HG02970 (cell line): ENCODE results near the gene SLC30A1.
"Not testable (repeated sequence)": the region's sequence is repeated elsewhere in the genome, so short reads cannot be mapped to it uniquely, and the experiment has no call there.

Experiments
- ATAC-seq: cut with Tn5 transposase; IDR thresholded peaks from one replicate; pipeline ENCODE4 v1.9.1; 2021; ENCODE audit warnings: mild to moderate bottlenecking, moderate library complexity, moderate number of reproducible peaks; ENCODE audit not compliant: unreplicated experiment, low FRiP score

Gene SLC30A1

GRCh38 chr1:211588711-211589110 lies 9.8 kb upstream of the SLC30A1 start:
- ATAC-seq, result no peak

- ATAC-seq, result no peak
Observed at GRCh38 chr1:211587123-211587522, 8.2 kb upstream of the SLC30A1 start.

GRCh38 chr1:211586538-211586937 lies 7.6 kb upstream of the SLC30A1 start:
- no peak for ATAC-seq

DNA sequence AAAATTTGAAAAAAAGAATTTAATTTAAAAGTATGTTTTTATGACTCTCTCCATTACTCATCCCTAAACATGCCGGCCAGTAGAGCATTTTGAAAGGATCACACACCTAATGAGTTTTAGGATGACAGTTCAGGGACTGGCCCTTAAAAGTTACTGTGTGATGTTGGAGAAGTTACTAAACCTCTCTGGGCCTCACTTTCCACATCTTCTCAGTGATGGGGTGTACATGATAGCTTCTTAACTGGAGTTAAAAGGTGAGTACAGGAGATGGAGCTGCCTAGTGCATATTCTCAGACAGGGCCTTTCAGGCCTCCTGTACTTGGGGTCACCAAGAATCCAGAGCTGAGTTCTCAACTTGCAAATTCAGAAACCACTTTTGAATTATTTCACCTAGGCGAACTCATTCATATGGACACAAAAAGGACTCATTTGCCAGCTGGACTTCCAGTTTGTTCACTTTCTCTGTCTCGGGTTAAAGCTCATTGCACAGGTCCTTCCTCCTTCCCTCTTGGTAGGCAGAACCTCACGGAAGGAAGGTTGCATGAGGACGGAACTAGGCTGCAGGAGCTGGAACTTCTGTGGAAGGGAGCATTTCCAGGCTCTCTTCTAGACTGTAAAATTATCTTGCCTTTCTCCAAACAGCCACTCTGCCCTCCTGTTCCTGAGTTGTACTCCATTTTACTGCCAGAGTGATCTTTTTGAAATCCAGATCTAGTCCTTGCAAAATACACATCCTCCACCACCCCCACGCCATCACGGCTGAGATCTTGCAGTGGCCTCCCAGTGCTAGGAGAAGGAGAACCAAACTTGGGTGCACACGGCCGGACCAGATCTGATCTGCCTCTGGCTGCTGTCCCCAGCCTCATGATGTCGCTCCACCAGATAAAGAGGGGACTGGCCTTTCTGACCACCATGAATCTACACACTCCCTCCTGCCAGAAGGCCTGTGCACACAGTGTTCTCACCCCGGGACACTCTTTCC lies 4.3 kb upstream of the SLC30A1 start:
- no peak for ATAC-seq

- no peak for ATAC-seq
Observed at GRCh38 chr1:211581526-211581925, 2.6 kb upstream of the SLC30A1 start.

GRCh38 chr1:211580303-211580687 lies 1.3 kb upstream of the SLC30A1 start:
- no peak for ATAC-seq

DNA sequence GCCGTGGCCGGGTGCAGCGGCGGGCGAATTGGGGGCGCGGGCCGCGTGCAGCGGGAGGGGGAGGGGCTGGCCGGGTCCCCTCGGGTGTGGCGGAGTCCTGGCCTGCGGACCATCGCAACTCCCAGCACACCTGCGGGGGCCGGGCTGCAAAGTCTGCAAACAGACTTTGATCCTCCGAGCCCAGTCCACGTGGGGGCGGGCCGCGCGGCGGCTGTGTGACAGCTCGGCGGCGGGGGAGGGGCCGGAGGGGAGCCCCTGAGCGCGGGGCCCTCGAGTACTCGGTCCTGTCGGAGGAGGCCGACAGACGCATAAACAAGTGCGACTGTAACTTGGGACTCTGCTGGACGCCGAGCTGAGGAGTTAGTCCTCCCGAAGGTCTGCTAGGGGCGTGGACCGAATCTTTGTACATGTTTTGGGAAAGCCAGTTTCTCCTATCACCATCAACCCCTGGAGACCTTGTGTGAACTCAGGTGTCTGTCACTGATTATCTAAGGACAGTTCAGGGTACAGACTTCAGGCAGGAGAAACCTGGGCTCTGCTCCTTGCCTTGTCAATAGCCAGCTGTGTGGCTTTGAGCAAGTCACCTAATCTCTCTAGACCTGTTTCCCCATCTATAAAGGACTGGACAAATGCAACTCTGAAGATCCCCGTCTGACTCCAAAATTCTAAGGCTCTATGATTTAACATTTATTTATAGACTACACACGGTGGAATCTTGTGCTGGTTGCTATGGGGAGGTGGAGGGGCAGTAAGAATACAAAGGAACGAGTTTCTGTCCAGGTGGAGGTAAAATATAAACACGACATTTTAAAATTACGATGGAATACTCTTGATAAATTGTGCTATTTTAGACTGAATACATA lies 710 bp upstream of the SLC30A1 start:
- peak; percentile 42 for ATAC-seq

GRCh38 chr1:211577819-211578639 lies 932 bp downstream of the SLC30A1 start:
- ATAC-seq, result peak; percentile 27

DNA sequence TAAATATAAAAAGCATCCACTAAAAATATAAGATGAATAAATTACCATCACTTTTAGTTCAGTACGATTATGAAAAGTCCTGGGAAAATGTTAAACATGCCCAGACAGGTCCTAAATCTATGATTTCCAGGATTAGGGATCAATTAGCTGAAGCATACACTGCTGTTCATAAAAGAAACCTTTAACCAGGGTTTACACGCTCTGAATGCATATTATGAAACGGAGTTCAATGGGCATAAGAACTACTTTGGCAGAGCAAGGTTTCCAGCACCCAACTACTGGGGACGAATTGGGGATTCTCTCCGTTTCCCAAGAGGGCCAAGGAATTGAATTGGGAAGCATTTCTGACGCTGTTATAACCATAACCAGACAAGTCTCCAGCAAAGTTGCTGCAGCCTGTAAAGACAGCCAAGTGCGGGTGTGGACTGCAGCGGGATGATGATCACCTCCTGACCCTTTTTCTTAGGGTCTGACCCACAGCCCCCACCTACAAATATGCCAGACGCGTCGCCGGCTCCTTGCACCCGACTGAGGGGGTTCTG lies 1.6 kb downstream of the SLC30A1 start:
- ATAC-seq, result no peak

- ATAC-seq, result no peak
Observed at GRCh38 chr1:211576717-211577116, 2.2 kb downstream of the SLC30A1 start.

DNA sequence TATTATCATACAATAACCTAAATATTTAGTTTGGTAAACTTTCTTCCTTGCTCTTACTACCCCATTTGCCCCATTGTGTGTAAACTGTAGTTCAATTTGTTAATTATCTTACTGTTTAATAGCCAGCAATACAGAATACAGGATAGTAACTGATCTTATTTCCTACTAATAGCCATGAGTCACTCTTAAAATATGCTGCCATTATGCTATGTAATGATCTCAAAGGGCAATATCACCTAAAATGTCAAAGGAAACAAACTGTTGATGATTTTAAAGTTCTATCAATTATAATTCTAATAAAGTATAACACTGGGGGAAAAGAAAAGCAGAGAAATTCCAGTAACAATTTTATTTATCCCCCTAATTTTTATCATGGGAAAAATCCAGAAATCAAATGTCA lies 4.3 kb downstream of the SLC30A1 start:
- ATAC-seq, result no peak

- no peak for ATAC-seq
Observed at GRCh38 chr1:211571998-211572397, 7.0 kb downstream of the SLC30A1 start.

GRCh38 chr1:211570378-211570777 lies 8.6 kb downstream of the SLC30A1 start:
- ATAC-seq, result not testable (repeated sequence)

DNA sequence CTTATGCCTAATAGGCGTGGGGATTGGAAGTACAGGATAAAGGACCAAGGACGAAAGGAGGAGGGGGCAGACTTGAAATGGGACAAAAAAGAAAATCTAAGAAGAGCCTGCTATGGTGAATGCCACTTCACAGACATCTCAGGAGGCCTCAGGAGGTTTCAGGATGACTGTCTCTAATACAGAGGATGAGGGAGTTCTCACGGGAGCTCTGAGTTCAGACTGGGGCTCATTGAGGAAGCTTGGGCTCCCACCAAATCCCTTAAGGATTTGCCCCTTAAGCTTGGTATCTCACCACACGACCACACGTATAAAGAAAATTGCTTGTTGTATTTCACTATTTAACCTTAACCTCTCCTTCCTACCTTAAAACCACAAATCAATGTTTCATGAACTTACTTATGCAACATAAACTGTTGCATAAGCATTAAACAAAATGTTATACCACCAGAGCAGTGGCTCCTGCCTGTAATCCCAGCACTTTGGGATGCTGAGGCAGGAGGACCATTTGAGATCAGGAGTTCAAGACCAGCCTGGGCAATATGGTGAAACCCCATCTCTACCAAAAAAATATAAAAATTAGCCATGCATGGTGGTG lies 12.4 kb downstream of the SLC30A1 start:
- no peak for ATAC-seq

GRCh38 chr1:211564084-211564483 lies 14.9 kb downstream of the SLC30A1 start:
- no peak for ATAC-seq

GRCh38 chr1:211559222-211560010 lies 19.5 kb downstream of the SLC30A1 start:
- ATAC-seq, result no peak

DNA sequence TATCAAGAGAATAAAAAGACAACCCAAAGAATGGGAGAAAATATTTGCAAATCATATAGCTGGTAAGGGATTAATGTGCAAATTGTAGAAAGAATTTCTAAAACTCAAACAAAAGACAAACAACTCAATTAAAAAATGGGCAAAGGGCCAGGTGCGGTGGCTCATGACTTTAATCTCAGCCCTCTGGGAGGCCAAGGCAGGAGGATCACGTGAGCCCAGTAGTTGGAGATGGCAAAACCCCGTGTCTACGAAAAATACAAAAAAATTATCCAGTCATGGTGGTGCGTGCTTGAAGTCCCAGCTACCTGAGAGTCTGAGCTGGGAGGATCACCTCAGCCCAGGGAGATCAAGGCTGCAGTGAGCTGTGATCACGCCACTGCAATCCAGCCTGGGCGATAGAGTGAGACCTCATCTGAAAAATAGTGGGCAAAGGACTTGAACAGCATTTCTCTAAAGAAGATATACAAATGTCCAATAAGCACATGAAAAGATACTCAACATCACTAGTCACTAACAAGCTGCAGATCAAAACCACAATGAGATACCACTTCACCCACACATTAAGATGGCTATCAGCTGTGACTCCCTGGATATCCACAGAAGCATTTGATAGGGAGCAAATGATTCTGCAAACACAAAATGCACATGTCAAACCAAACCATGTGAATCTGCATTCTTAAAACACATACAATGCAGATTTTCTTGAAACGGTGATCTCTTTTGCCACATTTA lies 20.9 kb downstream of the SLC30A1 start:
- no peak for ATAC-seq

DNA sequence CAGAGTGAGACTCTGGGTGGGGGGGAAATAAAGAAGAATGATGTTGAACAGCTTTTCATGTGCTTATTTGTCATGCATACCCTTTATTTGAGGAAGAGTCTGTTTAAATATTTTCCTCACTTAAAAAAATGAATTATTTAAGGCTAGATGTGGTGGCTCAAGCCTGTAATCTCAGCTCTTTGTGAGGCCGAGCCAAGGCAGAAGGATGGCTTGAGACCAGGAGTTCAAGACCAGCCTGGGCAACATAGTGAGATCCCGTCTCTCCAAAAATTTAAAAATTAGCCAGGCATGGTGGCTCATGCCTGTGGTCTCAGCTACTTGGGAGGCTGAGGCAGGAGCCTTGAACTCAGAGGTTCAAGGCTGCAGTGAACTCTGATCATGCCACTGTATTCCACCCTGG lies 25.4 kb downstream of the SLC30A1 start:
- no peak for ATAC-seq
